MCF 10A (cell line): Measurements from ENCODE around the gene PTPRCAP. TPM values are rescaled to one million over a fixed set of nuclear protein-coding genes. Genes with fewer than 3 reads are reported as not detected.
"Not testable (repeated sequence)": the region's sequence is repeated elsewhere in the genome, so short reads cannot be mapped to it uniquely, and the experiment has no call there.

Experiments used
- BruUV-seq: library from RNA; stranded (reverse); fragments of 400-500 nt; replicated peaks from 2 replicates; lab custom pipeline; 2021; lab: Mats Ljungman, UMichigan
- CTCF ChIA-PET: fragments of 300-600 bp; sonication (Branson Sonifier 250); formaldehyde crosslinking; extraction: SDS; loops from one replicate; lab custom pipeline; 2021; ENCODE audit warnings: antibody characterized with exemption, inconsistent platforms; lab: Yijun Ruan, JAX
- POLR2A ChIA-PET: fragments of 300-600, 350-650 bp; sonication (Branson Sonifier 250); formaldehyde crosslinking; extraction: SDS; loops from one replicate; lab custom pipeline; 2020; ENCODE audit warnings: antibody characterized with exemption, inconsistent platforms; lab: Yijun Ruan, JAX
- DNase-seq: peaks from one replicate; pipeline ENCODE4 v3.0.0-alpha.2; 2018; ENCODE audit not compliant: unreplicated experiment
- H3K27ac Mint-ChIP-seq: one replicate; pipeline ENCODE4 v1.8.0; 2022; ENCODE audit warnings: mild to moderate bottlenecking, low read depth, mixed read lengths; ENCODE audit not compliant: unreplicated experiment
- H3K27me3 Mint-ChIP-seq: one replicate; pipeline ENCODE4 v1.8.0; 2022; ENCODE audit warnings: mixed read lengths; ENCODE audit not compliant: insufficient read depth, unreplicated experiment
- H3K36me3 Mint-ChIP-seq: one replicate; pipeline ENCODE4 v1.8.0; 2022; ENCODE audit warnings: mild to moderate bottlenecking, moderate library complexity, mixed read lengths; ENCODE audit not compliant: insufficient read depth, unreplicated experiment
- H3K4me1 Mint-ChIP-seq: one replicate; pipeline ENCODE4 v1.8.0; 2022; ENCODE audit warnings: mixed read lengths; ENCODE audit not compliant: insufficient read depth, unreplicated experiment
- H3K4me3 Mint-ChIP-seq: one replicate; pipeline ENCODE4 v1.8.0; 2022; ENCODE audit warnings: mild to moderate bottlenecking, moderate library complexity, mixed read lengths; ENCODE audit not compliant: unreplicated experiment
- H3K9me3 Mint-ChIP-seq: one replicate; pipeline ENCODE4 v1.8.0; 2022; ENCODE audit warnings: mixed read lengths; ENCODE audit not compliant: unreplicated experiment
- intact Hi-C: fragments of 100-400 bp; cut with micrococcal nuclease; formaldehyde crosslinking; loops from 2 replicates; pipeline ENCODE4 v1.14.1; 2022
- total RNA-seq: library from RNA; stranded (reverse); gene quantifications from 2 replicates; pipeline ENCODE4 v1.2.3, GENCODE V29; 2022
- TF ChIP-seq, protein P1 (sequence below): fragments of 200-600 bp; IDR thresholded peaks from one replicate; pipeline ENCODE4 v1.8.0; 2022; ENCODE audit warnings: antibody characterized with exemption, mild to moderate bottlenecking; ENCODE audit not compliant: unreplicated experiment

The PTPRCAP gene
- total RNA-seq, 1 experiment from 2014 or later: 0.86 TPM

DNA sequence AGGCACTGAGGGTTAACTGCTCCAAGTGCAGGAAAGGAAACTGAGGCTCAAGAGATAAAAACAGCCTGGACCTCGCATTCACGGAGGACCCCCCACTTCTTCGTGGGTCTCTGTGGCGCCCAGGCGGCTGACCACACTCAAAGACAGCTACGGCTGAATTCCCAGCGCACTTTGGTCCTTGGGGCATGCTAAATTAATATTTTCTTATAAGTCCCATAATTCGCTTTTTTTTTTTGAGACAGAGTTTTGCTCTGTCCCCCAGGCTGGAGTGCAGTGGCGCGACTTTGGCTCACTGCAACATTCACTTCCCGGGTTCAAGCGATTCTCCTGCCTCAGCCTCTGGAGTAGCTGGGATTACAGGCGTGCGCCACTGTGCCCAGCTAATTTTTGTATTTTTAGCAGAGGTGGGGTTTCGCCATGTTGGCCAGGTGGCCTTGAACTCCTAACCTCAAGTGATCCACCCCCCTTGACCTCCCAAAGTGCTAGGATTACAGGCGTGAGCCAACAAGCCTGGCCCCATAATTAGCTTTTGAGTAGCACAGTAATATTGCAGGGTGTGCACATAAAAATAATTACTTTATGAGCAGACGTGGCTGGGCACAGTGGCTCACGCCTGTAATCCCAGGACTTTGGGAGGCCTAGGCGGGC is 35.2 kb downstream of the PTPRCAP start:
- H3K27me3 Mint-ChIP-seq, H3K4me1 Mint-ChIP-seq, H3K27ac Mint-ChIP-seq, intact Hi-C loops, DNase-seq, H3K9me3 Mint-ChIP-seq: not testable (repeated sequence)
- ChIA-PET POLR2A (interaction anchor here (0.6 to 3.3 kb wide), 19 partner anchors 10 to 181 kb away, joined by 3 to 61 read pairs (median 5); partner anchors contain the start of genes CDK2AP2, GSTP1, PITPNM1 and POLD4), CTCF (interaction anchor here (0.6 to 2.0 kb wide), 9 partner anchors 9 to 348 kb away, joined by 3 to 11 read pairs (median 4); partner anchors contain the start of genes GPR152 and RAD9A)
- peaks cover 21% of the 10 kb centered on the region for H3K36me3 Mint-ChIP-seq
- BruUV-seq: TSS peak; percentile 68
- peak overlapping the region; percentile 71 for H3K4me3 Mint-ChIP-seq

DNA sequence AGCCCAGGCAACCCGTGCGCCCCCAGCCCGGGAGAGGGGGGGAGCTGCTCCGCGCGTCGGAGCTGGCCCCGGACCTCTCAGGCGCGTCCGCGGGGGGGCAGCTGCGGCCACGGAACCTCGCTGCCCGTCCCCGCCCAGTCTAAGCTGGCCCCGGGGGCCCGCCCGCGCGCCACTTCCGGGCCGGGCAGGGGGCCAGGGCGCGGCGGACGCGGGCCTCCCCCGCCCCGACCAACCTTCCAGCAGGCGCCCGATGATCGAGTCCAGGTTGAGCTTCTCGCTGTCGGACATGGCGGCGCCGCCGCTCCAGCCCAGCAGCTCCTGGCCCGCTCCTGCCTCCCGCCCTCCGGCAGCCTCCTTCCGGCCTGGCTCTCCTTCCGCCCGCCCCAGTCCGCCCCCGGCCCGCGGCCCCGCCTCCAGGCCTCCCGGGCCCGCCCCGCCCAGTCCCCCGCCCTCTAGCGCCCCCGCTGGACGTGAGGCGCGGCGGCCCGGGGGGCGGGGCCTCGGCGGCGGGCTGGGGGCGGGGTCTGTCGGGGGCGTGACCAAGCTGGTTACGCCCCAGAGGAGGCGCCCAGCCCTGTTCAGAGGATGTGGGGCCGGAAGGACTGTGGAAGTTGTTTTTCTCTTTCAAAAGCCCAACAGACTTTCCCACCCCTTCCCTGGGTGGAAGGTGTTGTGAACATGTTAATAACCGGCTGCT is 35.8 kb downstream of the PTPRCAP start, which contains the start of gene PPP1CA:
Gene PPP1CA (minus strand): TSS at position 364 of the 697 bp plus-strand sequence. CDS start 76 bp downstream, at position 288.
- peaks cover 27% of the 10 kb centered on the region for H3K36me3 Mint-ChIP-seq
- ChIA-PET CTCF (interaction anchor here (0.5 to 2.0 kb wide), 20 partner anchors 9 to 786 kb away, joined by 3 to 11 read pairs (median 4); partner anchors contain the start of genes GPR152, RAD9A, RPS6KB2 and TMEM134), POLR2A (interaction anchor here (0.6 to 3.3 kb wide), 27 partner anchors 10 to 182 kb away, joined by 3 to 61 read pairs (median 4); partner anchors contain the start of genes AIP, ANKRD13D, CDK2AP2 and GSTP1)
- no peak within 1 kb of the TSS for H3K27ac Mint-ChIP-seq
- H3K9me3 Mint-ChIP-seq: no peaks in the 10 kb centered on the region
- peak; percentile 84 for DNase-seq
- H3K4me3 Mint-ChIP-seq: peak within 1 kb of the TSS; percentile 71
- no peaks in the 10 kb centered on the region for H3K27me3 Mint-ChIP-seq
- no TSS peak for BruUV-seq
- peaks cover 9% of the 10 kb centered on the region for H3K4me1 Mint-ChIP-seq
- TF ChIP-seq, protein P1, sequence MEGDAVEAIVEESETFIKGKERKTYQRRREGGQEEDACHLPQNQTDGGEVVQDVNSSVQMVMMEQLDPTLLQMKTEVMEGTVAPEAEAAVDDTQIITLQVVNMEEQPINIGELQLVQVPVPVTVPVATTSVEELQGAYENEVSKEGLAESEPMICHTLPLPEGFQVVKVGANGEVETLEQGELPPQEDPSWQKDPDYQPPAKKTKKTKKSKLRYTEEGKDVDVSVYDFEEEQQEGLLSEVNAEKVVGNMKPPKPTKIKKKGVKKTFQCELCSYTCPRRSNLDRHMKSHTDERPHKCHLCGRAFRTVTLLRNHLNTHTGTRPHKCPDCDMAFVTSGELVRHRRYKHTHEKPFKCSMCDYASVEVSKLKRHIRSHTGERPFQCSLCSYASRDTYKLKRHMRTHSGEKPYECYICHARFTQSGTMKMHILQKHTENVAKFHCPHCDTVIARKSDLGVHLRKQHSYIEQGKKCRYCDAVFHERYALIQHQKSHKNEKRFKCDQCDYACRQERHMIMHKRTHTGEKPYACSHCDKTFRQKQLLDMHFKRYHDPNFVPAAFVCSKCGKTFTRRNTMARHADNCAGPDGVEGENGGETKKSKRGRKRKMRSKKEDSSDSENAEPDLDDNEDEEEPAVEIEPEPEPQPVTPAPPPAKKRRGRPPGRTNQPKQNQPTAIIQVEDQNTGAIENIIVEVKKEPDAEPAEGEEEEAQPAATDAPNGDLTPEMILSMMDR: peak; percentile 35
- intact Hi-C loops: loop anchor here (1.0 kb wide), 2 partner anchors 68 to 105 kb away; partner anchors contain the start of gene TMEM134

DNA sequence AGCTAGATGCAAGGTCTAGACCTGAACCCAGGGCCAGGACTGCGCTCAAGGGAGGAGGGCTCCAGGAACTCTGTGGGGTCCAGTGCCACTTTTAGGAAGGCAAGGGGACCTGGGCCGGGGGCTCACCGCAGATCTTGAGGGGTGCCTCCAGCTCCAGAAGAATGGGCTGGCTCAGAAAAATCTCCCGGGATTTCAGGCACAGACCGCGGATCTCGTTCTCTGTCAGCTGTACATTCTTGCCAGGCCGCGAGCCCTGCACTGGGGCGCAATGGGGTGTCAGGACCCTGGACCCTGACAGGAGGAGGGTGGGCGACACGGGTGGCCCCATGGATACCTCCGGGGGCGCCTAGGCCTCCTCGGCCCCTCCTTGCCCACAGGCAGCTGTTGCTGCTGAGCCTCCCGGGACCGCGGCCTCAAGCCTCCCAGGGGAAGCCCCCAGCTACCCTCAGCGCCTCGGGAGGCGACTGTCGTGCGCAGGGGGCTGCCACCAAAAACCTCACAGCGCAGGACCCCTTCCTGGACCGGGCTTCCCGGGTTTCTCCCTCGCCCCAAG is 36.5 kb downstream of the PTPRCAP start:
- peak overlapping the region; percentile 71 for H3K4me3 Mint-ChIP-seq
- BruUV-seq: no TSS peak
- no peaks in the 10 kb centered on the region for H3K9me3 Mint-ChIP-seq
- TF ChIP-seq, protein P1: no peak
- H3K27me3 Mint-ChIP-seq: no peaks in the 10 kb centered on the region
- no peak for DNase-seq
- CTCF ChIA-PET: interaction anchor here (0.5 to 2.0 kb wide), 19 partner anchors 9 to 786 kb away, joined by 3 to 11 read pairs (median 4); partner anchors contain the start of genes GPR152, RAD9A, RPS6KB2 and TMEM134
- peaks cover 30% of the 10 kb centered on the region for H3K36me3 Mint-ChIP-seq
- POLR2A ChIA-PET: interaction anchor here (0.6 to 3.3 kb wide), 25 partner anchors 10 to 183 kb away, joined by 3 to 61 read pairs (median 4); partner anchors contain the start of genes AIP, ANKRD13D, CDK2AP2 and GSTP1
- H3K4me1 Mint-ChIP-seq: peaks cover 9% of the 10 kb centered on the region
- intact Hi-C loops: loop anchor here (1.0 kb wide), 2 partner anchors 68 to 105 kb away; partner anchors contain the start of gene TMEM134
- H3K27ac Mint-ChIP-seq: no peak overlapping the region

DNA sequence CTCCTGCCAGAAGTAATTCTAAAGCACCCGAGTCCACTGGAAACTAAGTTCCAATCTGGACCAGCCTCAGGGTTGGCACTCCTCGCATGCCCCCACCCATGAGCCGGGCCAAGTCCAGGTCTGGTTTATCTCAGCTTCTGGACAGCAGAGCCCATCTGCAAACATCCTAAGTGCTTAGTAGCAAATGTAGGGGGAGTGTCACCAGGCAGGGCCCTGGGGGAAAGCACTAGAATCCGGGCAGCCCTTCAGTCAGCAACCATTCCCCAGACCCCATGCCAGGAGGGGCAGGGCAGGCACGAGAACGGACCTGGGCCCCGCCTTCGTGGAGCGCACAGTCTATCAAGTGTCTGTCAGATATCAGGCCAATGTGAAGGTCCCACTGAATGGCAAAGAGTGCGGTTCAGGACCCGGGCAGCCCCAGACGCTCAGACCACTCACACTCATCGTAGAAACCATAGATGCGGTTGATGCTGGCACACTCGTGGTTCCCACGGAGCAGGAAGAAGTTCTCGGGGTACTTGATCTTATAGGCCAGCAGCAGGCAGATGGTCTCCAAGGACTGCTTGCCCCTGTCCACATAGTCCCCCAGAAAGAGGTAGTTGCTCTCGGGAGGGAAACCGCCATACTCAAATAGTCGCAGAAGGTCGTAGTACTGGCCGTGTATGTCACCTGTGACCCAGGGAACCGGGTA is 37.1 kb downstream of the PTPRCAP start:
- intact Hi-C loops: no loop called here
- POLR2A ChIA-PET: interaction anchor here (0.6 to 3.3 kb wide), 15 partner anchors 9 to 183 kb away, joined by 3 to 61 read pairs (median 7); partner anchors contain the start of genes AIP, ANKRD13D, CDK2AP2 and GSTP1

More for the DNA sequence above, 37.1 kb downstream of the PTPRCAP start:
- no TSS peak for BruUV-seq
- TF ChIP-seq, protein P1: no peak
- Mint-ChIP-seq H3K4me1 (peaks cover 9% of the 10 kb centered on the region), H3K36me3 (peaks cover 33% of the 10 kb centered on the region), H3K27me3 (no peaks in the 10 kb centered on the region), H3K27ac (no peak overlapping the region), H3K9me3 (no peaks in the 10 kb centered on the region), H3K4me3 (peak overlapping the region; percentile 71)
- CTCF ChIA-PET: interaction anchor here (0.6 to 2.0 kb wide), 11 partner anchors 8 to 106 kb away, joined by 3 to 11 read pairs (median 4); partner anchors contain the start of genes RAD9A, RPS6KB2 and TMEM134
- DNase-seq: no peak
